ENCODE results near the gene GUCA1A.

DNA sequence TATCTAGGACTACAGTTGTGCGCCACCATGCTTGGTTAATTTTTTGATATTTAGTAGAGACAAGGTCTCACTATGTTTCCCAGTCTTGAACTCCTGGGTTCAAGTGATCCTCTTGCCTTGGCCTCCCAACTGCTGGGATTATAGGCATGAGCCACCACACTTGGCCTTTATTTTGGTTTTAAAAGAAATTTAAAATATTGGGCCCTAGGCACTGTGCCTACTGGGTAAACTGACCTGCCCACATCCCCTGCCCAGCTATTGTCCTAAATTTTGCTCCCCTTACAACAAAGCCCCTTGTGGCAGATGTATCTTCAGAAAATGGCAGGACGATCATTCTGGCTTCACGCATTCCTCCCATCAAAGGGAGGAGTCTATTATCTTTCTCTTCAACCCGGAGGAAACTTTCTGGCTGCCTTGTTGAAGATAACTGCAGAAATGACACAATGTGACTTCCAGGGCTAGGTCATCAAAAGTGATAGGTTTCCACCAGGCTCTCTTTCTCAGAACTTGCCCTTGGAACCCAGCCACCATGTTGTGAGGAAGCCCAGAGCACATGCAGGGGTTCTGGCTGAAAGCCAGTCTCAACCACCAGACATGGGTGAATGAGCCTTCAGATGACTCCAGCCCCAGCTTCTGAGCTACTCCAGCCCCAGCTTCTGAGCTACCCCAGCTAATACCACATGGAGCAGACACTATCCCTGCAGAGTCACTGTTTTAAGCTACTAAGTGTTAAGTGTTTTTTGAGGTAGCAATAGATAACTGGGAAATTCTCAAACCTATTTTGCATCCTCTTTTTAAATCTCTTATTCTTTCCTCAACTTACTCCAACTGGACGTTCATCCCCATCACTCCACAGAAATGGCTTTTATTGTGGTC, 26.2 kb downstream of the GUCA1A start:
- TF ChIP-seq POLR2AphosphoS5 (IDR thresholded peaks at IDR 0.05; ENCODE audit: borderline replicate concordance, low read depth, low read length) (no peak), EZH2 (IDR thresholded peaks at IDR 0.05) (no peak)

Measured in SK-N-MC (cell line).